Measurements from ENCODE around the gene NCAN. TPM values are rescaled to one million over a fixed set of nuclear protein-coding genes. Genes with fewer than 3 reads are reported as not detected.

Gene NCAN
- polyA plus RNA-seq (2011; rRNA removed), result 0.03 and 0.05 TPM in 2 replicates
- polyA plus RNA-seq (2012; cell fraction: cytosol; rRNA removed), result 0.03 TPM in 2 replicates
- polyA plus RNA-seq (2012; cell fraction: nucleus; rRNA removed), result 0.02 and 0.04 TPM in 2 replicates
- 0.01 to 0.03 TPM in 2 of 3 replicates, not detected in the other for polyA plus RNA-seq (2017; fragmentation: RNase III; extraction: RNeasy Plus Mini Kit Qiagen cat#74134 plus additional on column Dnase treatment)
- 0.15 and 0.74 TPM in 2 replicates for polyA minus RNA-seq (2011; rRNA and poly(A)+ RNA removed)

DNA sequence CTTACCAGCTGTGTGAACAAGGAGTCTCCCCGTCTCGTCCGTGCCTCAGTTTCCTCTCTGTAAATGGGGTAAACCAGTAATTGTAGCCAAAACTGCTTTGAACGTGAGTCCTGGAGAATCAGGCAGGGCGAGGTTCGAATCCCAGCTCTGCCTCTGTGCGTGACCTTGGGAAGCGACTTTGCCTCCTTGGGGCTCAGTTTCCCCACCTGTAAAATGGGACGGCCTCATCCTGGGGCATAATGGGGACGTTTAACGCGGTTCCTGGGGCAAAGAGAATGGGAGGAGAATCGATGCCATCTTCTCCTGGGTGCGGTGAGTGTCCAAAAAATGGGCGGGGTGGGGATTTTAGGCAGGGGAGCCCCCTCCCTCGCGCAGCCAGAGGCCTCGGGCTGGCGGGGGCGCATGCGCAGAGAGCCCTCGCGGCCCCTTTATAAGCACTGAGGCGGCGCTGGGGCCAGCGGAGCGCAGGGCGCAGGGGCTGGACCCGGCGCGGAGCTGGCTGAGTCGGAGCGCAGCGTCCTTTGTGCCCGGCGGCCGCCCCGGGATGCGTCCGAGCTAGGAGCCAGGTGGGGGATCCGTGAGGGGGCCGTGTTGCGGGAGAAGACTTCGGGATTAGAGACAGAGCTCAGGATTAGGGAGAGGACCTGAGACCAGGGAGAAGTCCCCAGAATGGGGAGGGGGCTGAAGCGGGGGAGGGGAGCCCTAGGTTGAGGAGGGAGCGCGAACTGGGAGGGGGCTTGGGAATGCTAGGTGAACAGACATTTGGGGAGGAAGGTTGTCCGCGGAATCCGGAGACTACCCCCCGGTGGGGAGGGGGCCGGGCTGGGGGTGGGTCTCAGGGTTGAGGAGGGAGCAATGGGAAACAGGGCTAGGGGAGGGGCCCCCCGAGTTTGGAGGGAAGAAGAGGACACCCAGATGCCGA is at the start of gene NCAN:
NCAN (plus strand) TSS at position 460 of the 922 bp plus-strand sequence. CDS start 4,996 bp downstream, outside the sequence.
- CTCF ChIA-PET, result interaction anchor here (0.7 to 1.8 kb wide), 3 partner anchors 10 to 104 kb away, joined by 3 to 8 read pairs (median 3); no protein-coding TSS in a partner anchor
- Histone ChIP-seq H3K27ac (no peak within 1 kb of the TSS), H3K4me3 (no peak within 1 kb of the TSS), H3K9me3 (no peaks in the 10 kb centered on the region), H3K4me1 (no peaks in the 10 kb centered on the region), H3K4me2 (peak within 1 kb of the TSS; percentile 19; the same call in 1 of the 3 replicates)
- ATAC-seq (peak in 1 of 2 experiments; percentile 55; a peak in 2 of 6 replicates), FAIRE-seq (no peak), DNase-seq (ENCODE audit: low read depth in 1 of 2, low spot score in 1 of 2) (no peak)
- POLR2A ChIA-PET, result no interaction called here
- 16% methylated on average over 21 of the region's 54 CpGs for WGBS (ENCODE audit: missing lambda C conversion rate)
- TF ChIP-seq POLR2AphosphoS2 (conservative IDR thresholded peaks at IDR 0.05; ENCODE audit: low read length), result no peak

DNA sequence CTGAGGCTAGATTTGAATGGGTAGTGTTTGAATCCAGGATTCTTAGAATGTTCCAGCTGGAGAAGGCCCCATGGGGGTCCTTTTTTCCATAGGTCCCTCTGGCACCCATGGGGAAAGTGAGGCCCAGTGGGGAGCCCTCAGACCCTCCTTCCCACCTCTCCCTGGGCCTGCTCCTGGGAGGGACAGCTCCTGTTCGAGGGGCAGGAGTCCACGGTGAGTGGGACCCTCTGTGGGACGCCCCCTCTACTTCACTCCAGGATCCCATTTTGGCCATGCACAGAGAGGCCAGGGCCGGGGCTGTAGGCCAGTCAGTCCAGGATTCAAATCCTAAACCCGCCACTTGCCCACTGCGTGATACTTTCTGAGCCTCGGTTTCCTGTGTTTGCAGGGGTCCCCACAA is 49.3 kb upstream of the NCAN start:
- ATAC-seq, result no peak
- H3K27ac ChIP-seq, result no peak overlapping the region
- CTCF ChIA-PET, result interaction anchor here (0.6 to 1.4 kb wide), 2 partner anchors 22 to 37 kb away, joined by 3 to 4 read pairs; no protein-coding TSS in a partner anchor
- POLR2A ChIA-PET, result no interaction called here
- no peak overlapping the region for H3K4me2 ChIP-seq
- 88% methylated on average over 7 of the region's 7 CpGs for WGBS (ENCODE audit: missing lambda C conversion rate)
- no peak overlapping the region for H3K4me3 ChIP-seq
- no peaks in the 10 kb centered on the region for H3K4me1 ChIP-seq
- FAIRE-seq, result no peak
- H3K9me3 ChIP-seq, result no peaks in the 10 kb centered on the region
- TF ChIP-seq, protein P1, sequence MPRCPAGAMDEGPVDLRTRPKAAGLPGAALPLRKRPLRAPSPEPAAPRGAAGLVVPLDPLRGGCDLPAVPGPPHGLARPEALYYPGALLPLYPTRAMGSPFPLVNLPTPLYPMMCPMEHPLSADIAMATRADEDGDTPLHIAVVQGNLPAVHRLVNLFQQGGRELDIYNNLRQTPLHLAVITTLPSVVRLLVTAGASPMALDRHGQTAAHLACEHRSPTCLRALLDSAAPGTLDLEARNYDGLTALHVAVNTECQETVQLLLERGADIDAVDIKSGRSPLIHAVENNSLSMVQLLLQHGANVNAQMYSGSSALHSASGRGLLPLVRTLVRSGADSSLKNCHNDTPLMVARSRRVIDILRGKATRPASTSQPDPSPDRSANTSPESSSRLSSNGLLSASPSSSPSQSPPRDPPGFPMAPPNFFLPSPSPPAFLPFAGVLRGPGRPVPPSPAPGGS (IDR thresholded peaks at IDR 0.05), result no peak
- no peak for TF ChIP-seq TFCP2L1 (CRISPR knock-in tag; IDR thresholded peaks at IDR 0.05)
- TF ChIP-seq MAFK (IDR thresholded peaks at IDR 0.05; ENCODE audit: partially characterized antibody), result no peak
- TF ChIP-seq ZNF302 (CRISPR knock-in tag; IDR thresholded peaks at IDR 0.05), result no peak
- TF ChIP-seq POLR2AphosphoS2 (conservative IDR thresholded peaks at IDR 0.05; ENCODE audit: low read length), result no peak
- TF ChIP-seq NFE2L2 (conservative IDR thresholded peaks at IDR 0.05; ENCODE audit: low read length), result no peak
- no peak for TF ChIP-seq HOXA7 (CRISPR knock-in tag; IDR thresholded peaks at IDR 0.05)
- TF ChIP-seq EHF (CRISPR knock-in tag; IDR thresholded peaks at IDR 0.05), result no peak
- TF ChIP-seq JUN (IDR thresholded peaks at IDR 0.05), result no peak
- TF ChIP-seq HDAC2 (IDR thresholded peaks at IDR 0.05), result no peak
- DNase-seq (ENCODE audit: low read depth in 1 of 2, low spot score in 1 of 2), result no peak

DNA sequence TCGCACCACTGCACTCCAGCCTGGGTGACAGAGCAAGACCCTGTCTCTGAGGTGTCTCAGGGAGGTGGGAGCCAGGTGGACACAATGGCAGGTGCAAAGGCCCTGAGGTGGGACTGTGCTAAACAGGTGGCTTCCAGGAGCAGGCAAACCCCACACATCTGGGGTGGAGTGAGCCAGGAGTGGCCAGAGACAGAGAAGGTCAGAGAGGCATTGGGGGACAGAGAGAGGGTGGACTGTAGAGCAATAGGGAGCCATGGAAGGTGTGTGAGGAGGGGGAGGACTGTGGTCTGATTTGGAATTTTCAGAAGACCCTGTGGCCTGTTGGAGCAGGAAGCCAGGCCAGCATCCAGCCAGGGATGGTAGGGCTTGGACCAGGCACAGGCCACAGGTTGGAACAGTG is 46.4 kb upstream of the NCAN start:
- DNase-seq (ENCODE audit: low read depth in 1 of 2, low spot score in 1 of 2) (no peak), ATAC-seq (no peak), FAIRE-seq (no peak)
- TF ChIP-seq, protein P2, sequence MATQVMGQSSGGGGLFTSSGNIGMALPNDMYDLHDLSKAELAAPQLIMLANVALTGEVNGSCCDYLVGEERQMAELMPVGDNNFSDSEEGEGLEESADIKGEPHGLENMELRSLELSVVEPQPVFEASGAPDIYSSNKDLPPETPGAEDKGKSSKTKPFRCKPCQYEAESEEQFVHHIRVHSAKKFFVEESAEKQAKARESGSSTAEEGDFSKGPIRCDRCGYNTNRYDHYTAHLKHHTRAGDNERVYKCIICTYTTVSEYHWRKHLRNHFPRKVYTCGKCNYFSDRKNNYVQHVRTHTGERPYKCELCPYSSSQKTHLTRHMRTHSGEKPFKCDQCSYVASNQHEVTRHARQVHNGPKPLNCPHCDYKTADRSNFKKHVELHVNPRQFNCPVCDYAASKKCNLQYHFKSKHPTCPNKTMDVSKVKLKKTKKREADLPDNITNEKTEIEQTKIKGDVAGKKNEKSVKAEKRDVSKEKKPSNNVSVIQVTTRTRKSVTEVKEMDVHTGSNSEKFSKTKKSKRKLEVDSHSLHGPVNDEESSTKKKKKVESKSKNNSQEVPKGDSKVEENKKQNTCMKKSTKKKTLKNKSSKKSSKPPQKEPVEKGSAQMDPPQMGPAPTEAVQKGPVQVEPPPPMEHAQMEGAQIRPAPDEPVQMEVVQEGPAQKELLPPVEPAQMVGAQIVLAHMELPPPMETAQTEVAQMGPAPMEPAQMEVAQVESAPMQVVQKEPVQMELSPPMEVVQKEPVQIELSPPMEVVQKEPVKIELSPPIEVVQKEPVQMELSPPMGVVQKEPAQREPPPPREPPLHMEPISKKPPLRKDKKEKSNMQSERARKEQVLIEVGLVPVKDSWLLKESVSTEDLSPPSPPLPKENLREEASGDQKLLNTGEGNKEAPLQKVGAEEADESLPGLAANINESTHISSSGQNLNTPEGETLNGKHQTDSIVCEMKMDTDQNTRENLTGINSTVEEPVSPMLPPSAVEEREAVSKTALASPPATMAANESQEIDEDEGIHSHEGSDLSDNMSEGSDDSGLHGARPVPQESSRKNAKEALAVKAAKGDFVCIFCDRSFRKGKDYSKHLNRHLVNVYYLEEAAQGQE (IDR thresholded peaks at IDR 0.05), result no peak
- no peak for TF ChIP-seq FOXS1 (CRISPR knock-in tag; IDR thresholded peaks at IDR 0.05)
- TF ChIP-seq EHF (CRISPR knock-in tag; IDR thresholded peaks at IDR 0.05), result no peak
- TF ChIP-seq ZC3H11A (IDR thresholded peaks at IDR 0.05), result no peak
- no peak for TF ChIP-seq CEBPB (IDR thresholded peaks at IDR 0.05)
- TF ChIP-seq RNF2 (IDR thresholded peaks at IDR 0.05; ENCODE audit: borderline replicate concordance, low read depth), result no peak
- TF ChIP-seq JUN (IDR thresholded peaks at IDR 0.05), result no peak
- TF ChIP-seq HEYL (CRISPR knock-in tag; IDR thresholded peaks at IDR 0.05), result no peak
- TF ChIP-seq, protein P3, sequence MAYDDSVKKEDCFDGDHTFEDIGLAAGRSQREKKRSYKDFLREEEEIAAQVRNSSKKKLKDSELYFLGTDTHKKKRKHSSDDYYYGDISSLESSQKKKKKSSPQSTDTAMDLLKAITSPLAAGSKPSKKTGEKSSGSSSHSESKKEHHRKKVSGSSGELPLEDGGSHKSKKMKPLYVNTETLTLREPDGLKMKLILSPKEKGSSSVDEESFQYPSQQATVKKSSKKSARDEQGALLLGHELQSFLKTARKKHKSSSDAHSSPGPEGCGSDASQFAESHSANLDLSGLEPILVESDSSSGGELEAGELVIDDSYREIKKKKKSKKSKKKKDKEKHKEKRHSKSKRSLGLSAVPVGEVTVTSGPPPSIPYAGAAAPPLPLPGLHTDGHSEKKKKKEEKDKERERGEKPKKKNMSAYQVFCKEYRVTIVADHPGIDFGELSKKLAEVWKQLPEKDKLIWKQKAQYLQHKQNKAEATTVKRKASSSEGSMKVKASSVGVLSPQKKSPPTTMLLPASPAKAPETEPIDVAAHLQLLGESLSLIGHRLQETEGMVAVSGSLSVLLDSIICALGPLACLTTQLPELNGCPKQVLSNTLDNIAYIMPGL (CRISPR knock-in tag; IDR thresholded peaks at IDR 0.05; ENCODE audit: borderline replicate concordance), result no peak
- no peak for TF ChIP-seq POLR2AphosphoS2 (conservative IDR thresholded peaks at IDR 0.05; ENCODE audit: low read length)
- TF ChIP-seq CHD4 (IDR thresholded peaks at IDR 0.05; ENCODE audit: borderline replicate concordance), result no peak
- no peak for TF ChIP-seq KDM1A (IDR thresholded peaks at IDR 0.05; ENCODE audit: low read depth)
- no peak for TF ChIP-seq RFX5 (IDR thresholded peaks at IDR 0.05)
- no peak overlapping the region for H3K4me3 ChIP-seq
- H3K4me1 ChIP-seq, result no peaks in the 10 kb centered on the region
- ChIA-PET CTCF (interaction anchor here (0.6 kb wide), 1 partner anchor 11 kb away, joined by 5 read pairs; no protein-coding TSS in a partner anchor), POLR2A (no interaction called here)
- H3K9me3 ChIP-seq, result no peaks in the 10 kb centered on the region
- H3K4me2 ChIP-seq, result no peak overlapping the region
- 88% methylated on average over 1 of the region's 1 CpG for WGBS (ENCODE audit: missing lambda C conversion rate)
- no peak overlapping the region for H3K27ac ChIP-seq
